Neural crest cell (in vitro differentiated cells): ENCODE data around the gene RASGEF1C. TPM values are rescaled to one million over a fixed set of nuclear protein-coding genes. Genes with fewer than 3 reads are reported as not detected.
A peak's percentile ranks its signal among the peaks of the same experiment; 100 is the strongest.

Experiments
- DNase-seq: peaks from one replicate; pipeline ENCODE4 v3.0.0; 2021; ENCODE audit warnings: low read depth, mixed read lengths, low spot score
- H3K27ac Mint-ChIP-seq: one replicate; pipeline ENCODE4 v1.8.0; 2021; ENCODE audit warnings: mild to moderate bottlenecking, mixed read lengths; ENCODE audit not compliant: unreplicated experiment
- H3K27me3 Mint-ChIP-seq: 2 replicates; pipeline ENCODE4 v1.8.0; 2021; ENCODE audit warnings: low read depth, mild to moderate bottlenecking, mixed read lengths
- H3K36me3 Mint-ChIP-seq: 2 replicates; pipeline ENCODE4 v1.8.0; 2021; ENCODE audit warnings: low read depth, mild to moderate bottlenecking, mixed read lengths
- H3K4me1 Mint-ChIP-seq: 2 replicates; pipeline ENCODE4 v1.8.0; 2021; ENCODE audit warnings: mixed read lengths
- H3K4me3 Mint-ChIP-seq: one replicate; pipeline ENCODE4 v1.8.0; 2021; ENCODE audit warnings: mild to moderate bottlenecking, mixed read lengths
- H3K9me3 Mint-ChIP-seq: 2 replicates; pipeline ENCODE4 v1.8.0; 2021; ENCODE audit warnings: mixed read lengths
- CTCF ChIP-seq: fragments of 200-600 bp; sonication (generic); conservative IDR thresholded peaks from 2 replicates; pipeline ENCODE4 v1.5.0; 2021; ENCODE audit warnings: antibody characterized with exemption, mild to moderate bottlenecking
- total RNA-seq: library from RNA; stranded (reverse); gene quantifications from 2 replicates; pipeline ENCODE4 v1.2.1, GENCODE V29; 2021

Gene RASGEF1C
- total RNA-seq, 1 donor from 2014 or later = 1.7 TPM

- H3K4me3 Mint-ChIP-seq = no peak overlapping the region
- H3K4me1 Mint-ChIP-seq = no peaks in the 10 kb centered on the region
- H3K27ac Mint-ChIP-seq = no peak overlapping the region
Measured at GRCh38 chr5:180099733-180100611, 109.0 kb downstream of the RASGEF1C start.

GRCh38 chr5:180098991-180099732, 109.8 kb downstream of the RASGEF1C start:
- DNase-seq = no peak
- H3K4me1 Mint-ChIP-seq = no peaks in the 10 kb centered on the region
- peaks cover 4% of the 10 kb centered on the region for H3K9me3 Mint-ChIP-seq
- H3K27me3 Mint-ChIP-seq = no peaks in the 10 kb centered on the region
- no peak for TF ChIP-seq CTCF
- H3K36me3 Mint-ChIP-seq = no peaks in the 10 kb centered on the region
- no peak overlapping the region for H3K27ac Mint-ChIP-seq
- H3K4me3 Mint-ChIP-seq = no peak overlapping the region

More at GRCh38 chr5:180099733-180100611, 109.0 kb downstream of the RASGEF1C start:
- TF ChIP-seq CTCF = no peak
- no peaks in the 10 kb centered on the region for H3K36me3 Mint-ChIP-seq
- H3K9me3 Mint-ChIP-seq = peaks cover 4% of the 10 kb centered on the region
- no peak for DNase-seq
- H3K27me3 Mint-ChIP-seq = no peaks in the 10 kb centered on the region

- DNase-seq = no peak
- TF ChIP-seq CTCF = no peak
- Mint-ChIP-seq H3K4me1 (no peaks in the 10 kb centered on the region), H3K27me3 (no peaks in the 10 kb centered on the region), H3K36me3 (no peaks in the 10 kb centered on the region), H3K9me3 (peaks cover 4% of the 10 kb centered on the region), H3K4me3 (no peak overlapping the region), H3K27ac (no peak overlapping the region)
Measured at GRCh38 chr5:180098526-180098925, 110.5 kb downstream of the RASGEF1C start.

GRCh38 chr5:180097926-180098325, 111.1 kb downstream of the RASGEF1C start:
- no peaks in the 10 kb centered on the region for H3K36me3 Mint-ChIP-seq
- no peak overlapping the region for H3K4me3 Mint-ChIP-seq
- H3K9me3 Mint-ChIP-seq = peaks cover 4% of the 10 kb centered on the region
- H3K4me1 Mint-ChIP-seq = no peaks in the 10 kb centered on the region
- H3K27me3 Mint-ChIP-seq = no peaks in the 10 kb centered on the region
- DNase-seq = no peak
- H3K27ac Mint-ChIP-seq = no peak overlapping the region
- TF ChIP-seq CTCF = no peak

- Mint-ChIP-seq H3K36me3 (no peaks in the 10 kb centered on the region), H3K27ac (peak overlapping the region; percentile 71), H3K4me3 (peak overlapping the region; percentile 15)
Measured at GRCh38 chr5:180097163-180097894, 111.7 kb downstream of the RASGEF1C start.

More at GRCh38 chr5:180097163-180097894, 111.7 kb downstream of the RASGEF1C start:
- Mint-ChIP-seq H3K27me3 (no peaks in the 10 kb centered on the region), H3K4me1 (no peaks in the 10 kb centered on the region), H3K9me3 (peaks cover 4% of the 10 kb centered on the region)
- no peak for TF ChIP-seq CTCF
- DNase-seq = no peak
